Transverse colon (tissue), 4 donors: ENCODE measurements around the gene BCAN. TPM values are rescaled to one million over a fixed set of nuclear protein-coding genes. Genes with fewer than 3 reads are reported as not detected.

ENCODE experiments used
- DNase-seq: peaks from one replicate; pipeline ENCODE4 v3.0.0-alpha.2; 2019
- H3K27ac ChIP-seq, 4 donors: fragments of 200-600 bp; sonication (generic); 2 replicates each; pipeline ENCODE4 v1.5.1; 2016 to 2018; ENCODE audit warnings: inconsistent platforms in 4 of 4
- H3K27me3 ChIP-seq: fragments of 200-600 bp; sonication (generic); 2 replicates; pipeline ENCODE4 v1.5.1; 2017; ENCODE audit warnings: inconsistent platforms
- H3K36me3 ChIP-seq, 4 donors: fragments of 200-600 bp; sonication (generic); 2 replicates each; pipeline ENCODE4 v1.5.1; 2017 to 2019; ENCODE audit warnings: inconsistent platforms in 4 of 4
- H3K4me1 ChIP-seq, 4 donors: fragments of 200-600 bp; sonication (generic); 2 replicates each; pipeline ENCODE4 v1.5.1; 2017 to 2020; ENCODE audit warnings: inconsistent platforms in 4 of 4
- H3K4me3 ChIP-seq, 4 donors: fragments of 200-600 bp; sonication (generic); 1 replicate in 1 of 4; 2 replicates in 3 of 4; pipeline versions ENCODE4 v1.5.1 to v1.6.1; 2017 to 2019; ENCODE audit warnings: inconsistent platforms in 4 of 4
- H3K9me3 ChIP-seq, 2 donors: fragments of 200-600 bp; sonication (generic); 2 replicates each; pipeline ENCODE4 v1.5.1; 2017 to 2019; ENCODE audit warnings: inconsistent platforms in 2 of 2
- EP300 ChIP-seq: sonication (generic); formaldehyde crosslinking; IDR thresholded peaks from one replicate; pipeline ENCODE4 v1.6.1; 2017; ENCODE audit warnings: antibody characterized with exemption, low read depth
- POLR2A ChIP-seq: fragments of 450-650 bp; IDR thresholded peaks from one replicate; pipeline ENCODE4 v1.6.1; 2016; ENCODE audit warnings: antibody characterized with exemption, mild to moderate bottlenecking, moderate library complexity
- POLR2AphosphoS5 ChIP-seq, 3 donors: sonication (generic); formaldehyde crosslinking; IDR thresholded peaks; one replicate each; pipeline ENCODE4 v1.6.1; 2016; ENCODE audit warnings: antibody characterized with exemption in 3 of 3
- WGBS, 2 donors: methylation state at CpG; one replicate each; pipeline ENCODE4 v1.1.5; 2018; ENCODE audit warnings: low coverage in 1 of 2; 5-methylcytosine and 5-hydroxymethylcytosine counted together
- in situ Hi-C, 4 donors: fragments of 200-750 bp; cut with MboI; loops; one replicate each; pipeline versions ENCODE4 v1.15.0 to v1.15.1; 2017; ENCODE audit warnings: low sequenced_read_pairs in 3 of 4, low pct_ligation_motif_present in 1 of 4, low pct_unique_long_range_greater_than_20kb in 1 of 4
- intact Hi-C: fragments of 100-400 bp; cut with DNase I; formaldehyde crosslinking; loops from one replicate; pipeline ENCODE4 v1.15.1; 2023; ENCODE audit warnings: low total_unique reads
- total RNA-seq, 4 donors: library from RNA; depleted of rRNA; stranded (reverse); fragments of >200 nt; gene quantifications; one replicate each; pipeline ENCODE4 v1.1.0, GENCODE V29; 2016
- TF ChIP-seq, protein P1 (sequence below), 5 experiments: fragments of 200-600 bp in 3 of 5; fragments of 450-650 bp in 2 of 5; sonication (generic) in 3 of 5; IDR thresholded peaks; 1 replicate in 2 of 5; 2 replicates in 3 of 5; pipeline ENCODE4 v1.5.1; 2016 to 2017; ENCODE audit warnings: antibody characterized with exemption in 5 of 5, inconsistent platforms in 3 of 5, mild to moderate bottlenecking in 2 of 5, moderate library complexity in 1 of 5

Gene BCAN
- total RNA-seq, 4 donors from 2014 or later, result 0.55 to 0.95 TPM; not detected in 2

DNA sequence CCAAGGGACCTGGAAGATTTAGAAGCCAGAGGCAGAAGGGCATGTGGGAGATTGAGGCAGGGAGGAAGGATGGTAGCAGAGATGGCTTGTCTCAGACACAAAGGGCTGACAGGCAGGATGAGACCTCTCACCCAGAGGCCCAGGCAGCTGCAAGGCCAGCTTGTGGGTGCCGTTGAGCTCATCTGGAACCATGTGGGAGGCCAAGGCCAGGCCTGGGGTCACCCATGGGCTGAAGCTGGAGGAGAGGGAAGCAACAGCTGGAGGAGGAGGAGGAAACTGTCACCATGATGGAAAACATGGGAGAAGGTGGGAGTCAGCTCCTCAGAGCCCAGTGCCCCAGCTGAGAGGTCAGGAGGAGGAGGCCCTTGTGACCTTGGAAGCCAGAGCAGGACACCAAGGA, 57.1 kb downstream of the BCAN start:
- no peaks in the 10 kb centered on the region for H3K36me3 ChIP-seq
- no peaks in the 10 kb centered on the region for H3K9me3 ChIP-seq
- H3K27ac ChIP-seq, result no peak overlapping the region
- H3K4me1 ChIP-seq, result peaks cover 0 to 5% (median 0%) of the 10 kb centered on the region in 4 donors
- no peak overlapping the region for H3K4me3 ChIP-seq
- peaks cover 40% of the 10 kb centered on the region for H3K27me3 ChIP-seq
- no peak for DNase-seq
- intact Hi-C loops, result loop anchor here (10.0 kb wide), 1 partner anchor 156 kb away; the partner anchor contains the start of gene INSRR
- WGBS, 2 donors, result 67 to 82% methylated on average over 1 of the region's 1 CpG
- TF ChIP-seq, protein P1, sequence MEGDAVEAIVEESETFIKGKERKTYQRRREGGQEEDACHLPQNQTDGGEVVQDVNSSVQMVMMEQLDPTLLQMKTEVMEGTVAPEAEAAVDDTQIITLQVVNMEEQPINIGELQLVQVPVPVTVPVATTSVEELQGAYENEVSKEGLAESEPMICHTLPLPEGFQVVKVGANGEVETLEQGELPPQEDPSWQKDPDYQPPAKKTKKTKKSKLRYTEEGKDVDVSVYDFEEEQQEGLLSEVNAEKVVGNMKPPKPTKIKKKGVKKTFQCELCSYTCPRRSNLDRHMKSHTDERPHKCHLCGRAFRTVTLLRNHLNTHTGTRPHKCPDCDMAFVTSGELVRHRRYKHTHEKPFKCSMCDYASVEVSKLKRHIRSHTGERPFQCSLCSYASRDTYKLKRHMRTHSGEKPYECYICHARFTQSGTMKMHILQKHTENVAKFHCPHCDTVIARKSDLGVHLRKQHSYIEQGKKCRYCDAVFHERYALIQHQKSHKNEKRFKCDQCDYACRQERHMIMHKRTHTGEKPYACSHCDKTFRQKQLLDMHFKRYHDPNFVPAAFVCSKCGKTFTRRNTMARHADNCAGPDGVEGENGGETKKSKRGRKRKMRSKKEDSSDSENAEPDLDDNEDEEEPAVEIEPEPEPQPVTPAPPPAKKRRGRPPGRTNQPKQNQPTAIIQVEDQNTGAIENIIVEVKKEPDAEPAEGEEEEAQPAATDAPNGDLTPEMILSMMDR (IDR thresholded peaks at IDR 0.05), result no peak
- no peak for TF ChIP-seq POLR2A
- no peak for TF ChIP-seq EP300
- no peak for TF ChIP-seq POLR2AphosphoS5 (IDR thresholded peaks at IDR 0.05)
- in situ Hi-C loops, result loop anchor here in 2 of 4 donors (25.0 kb wide), 1 partner anchor 163 kb away; the partner anchor contains the start of genes INSRR (in 2 of the 2) and NTRK1 (in 2 of the 2)

DNA sequence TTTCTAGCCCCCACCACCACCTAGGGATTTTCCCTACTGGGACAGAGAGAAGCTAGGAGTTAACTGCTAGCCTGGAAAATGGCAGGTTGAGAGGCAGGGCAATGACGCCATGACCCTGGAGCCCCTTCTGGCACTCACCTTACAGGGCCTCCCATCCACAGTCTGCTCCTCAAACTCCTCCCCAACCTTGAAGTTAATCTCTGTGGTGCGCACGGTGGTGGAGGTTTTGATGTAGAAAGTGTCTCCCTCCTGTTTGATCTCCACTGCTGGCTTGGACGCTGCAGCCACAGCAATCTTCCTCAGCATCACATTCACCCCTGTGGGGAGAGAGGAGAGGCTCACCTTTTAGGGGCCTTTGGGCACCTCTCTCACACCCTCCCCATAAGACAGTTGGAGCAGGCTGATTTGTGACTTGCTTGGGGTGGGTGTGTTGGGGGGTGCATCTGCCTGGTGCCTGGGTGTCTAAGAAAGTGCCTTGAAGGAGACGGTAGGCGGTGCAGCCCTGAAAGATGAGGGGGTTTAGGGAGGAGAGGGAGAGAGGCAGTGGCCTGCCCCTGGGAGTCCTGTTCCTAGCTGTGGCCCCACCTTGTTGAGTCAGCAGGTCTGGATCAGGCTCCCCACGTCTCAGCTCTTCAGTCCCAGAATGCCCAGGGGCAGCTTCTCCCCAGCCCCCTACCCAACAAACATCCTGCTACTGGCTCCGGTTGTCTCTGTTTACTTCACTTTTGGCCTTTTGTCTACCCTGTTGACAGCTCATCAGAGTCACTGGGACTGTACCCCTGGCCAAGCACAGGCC, 59.0 kb downstream of the BCAN start:
- in situ Hi-C loops (loop anchor here in 1 of 4 donors (10.0 kb wide), 1 partner anchor 164 kb away; the partner anchor contains the start of gene NTRK1), intact Hi-C loops (no loop called here)
- no peak overlapping the region for H3K27ac ChIP-seq
- no peak for DNase-seq
- no peaks in the 10 kb centered on the region for H3K36me3 ChIP-seq
- 69% methylated on average over 8 of the region's 8 CpGs; no CpG with 5 or more reads in 1 of the 2 donors for WGBS, 2 donors
- H3K4me1 ChIP-seq, result peaks cover 14 to 19% (median 16%) of the 10 kb centered on the region in 4 donors
- no peak overlapping the region for H3K4me3 ChIP-seq
- H3K27me3 ChIP-seq, result peaks cover 56% of the 10 kb centered on the region
- no peaks in the 10 kb centered on the region for H3K9me3 ChIP-seq
- TF ChIP-seq EP300, result no peak
- TF ChIP-seq POLR2A, result no peak
- TF ChIP-seq, protein P1 (IDR thresholded peaks at IDR 0.05), result no peak
- no peak for TF ChIP-seq POLR2AphosphoS5 (IDR thresholded peaks at IDR 0.05)

DNA sequence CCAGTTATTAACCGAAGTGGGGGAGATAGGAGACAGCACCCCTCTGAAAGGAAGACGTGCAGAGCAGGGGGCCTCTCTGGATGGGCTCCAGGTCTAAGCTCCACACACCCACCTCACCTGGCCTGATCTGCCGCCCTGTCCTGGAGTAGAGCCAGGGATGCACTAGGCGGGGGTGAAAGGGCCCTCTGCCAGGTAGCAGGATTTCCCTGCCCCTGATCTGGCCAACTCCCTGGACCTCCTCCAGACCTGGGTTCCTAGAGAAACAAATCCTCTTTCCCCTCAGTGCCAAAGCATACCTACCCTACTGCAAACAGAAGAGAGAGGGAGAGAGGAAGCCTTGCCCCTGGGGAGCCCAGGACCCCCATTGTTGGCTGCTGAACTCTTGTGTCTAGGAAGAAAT, 61.4 kb downstream of the BCAN start:
- DNase-seq, result no peak
- WGBS, 2 donors, result 66% methylated on average over 4 of the region's 4 CpGs; no CpG with 5 or more reads in 1 of the 2 donors
- Histone ChIP-seq H3K9me3 (no peaks in the 10 kb centered on the region), H3K27me3 (peaks cover 56% of the 10 kb centered on the region), H3K4me3 (no peak overlapping the region), H3K36me3 (no peaks in the 10 kb centered on the region), H3K27ac (no peak overlapping the region), H3K4me1 (peaks cover 23 to 36% (median 28%) of the 10 kb centered on the region in 4 donors)
- in situ Hi-C loops, result loop anchor here in 1 of 4 donors (10.0 kb wide), 1 partner anchor 161 kb away; the partner anchor contains the start of gene NTRK1
- intact Hi-C loops, result no loop called here
- TF ChIP-seq EP300, result no peak
- TF ChIP-seq, protein P1 (IDR thresholded peaks at IDR 0.05), result no peak
- no peak for TF ChIP-seq POLR2A
- TF ChIP-seq POLR2AphosphoS5 (IDR thresholded peaks at IDR 0.05), result no peak

DNA sequence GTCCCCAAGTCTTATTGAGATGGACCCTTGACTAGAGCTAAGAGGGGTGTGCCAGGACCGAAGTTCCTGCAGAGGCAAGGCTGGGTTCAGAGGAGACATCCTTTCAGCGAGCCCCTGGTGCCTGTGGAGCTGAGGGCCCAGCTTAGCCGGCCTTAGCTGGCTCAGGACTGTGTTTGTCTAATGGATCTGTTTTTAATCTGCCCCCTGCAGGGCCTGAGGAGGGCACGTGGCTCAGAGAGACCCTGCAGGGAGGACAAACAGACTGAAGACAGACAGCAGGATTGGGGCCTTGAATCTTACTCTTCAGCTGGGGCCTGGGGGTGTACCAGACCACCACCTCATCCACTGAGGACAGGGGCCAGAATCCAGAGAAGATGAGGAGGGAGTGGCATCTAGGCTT, 61.8 kb downstream of the BCAN start:
- peaks cover 23 to 36% (median 28%) of the 10 kb centered on the region in 4 donors for H3K4me1 ChIP-seq
- WGBS, 2 donors, result 38% methylated on average over 4 of the region's 4 CpGs; no CpG with 5 or more reads in 1 of the 2 donors
- H3K9me3 ChIP-seq, result no peaks in the 10 kb centered on the region
- TF ChIP-seq POLR2AphosphoS5 (IDR thresholded peaks at IDR 0.05) (no peak), EP300 (no peak), POLR2A (no peak)
- TF ChIP-seq, protein P1 (IDR thresholded peaks at IDR 0.05), result no peak
- H3K36me3 ChIP-seq, result no peaks in the 10 kb centered on the region
- intact Hi-C loops, result no loop called here
- H3K4me3 ChIP-seq, result no peak overlapping the region
- in situ Hi-C loops, result loop anchor here in 1 of 4 donors (10.0 kb wide), 1 partner anchor 161 kb away; the partner anchor contains the start of gene NTRK1
- DNase-seq, result no peak
- no peak overlapping the region for H3K27ac ChIP-seq
- H3K27me3 ChIP-seq, result peaks cover 56% of the 10 kb centered on the region
